Hepatocyte (in vitro differentiated cells): Measurements from ENCODE around the gene POGK. TPM values are rescaled to one million over a fixed set of nuclear protein-coding genes. Genes with fewer than 3 reads are reported as not detected.
A peak's percentile ranks its signal among the peaks of the same experiment; 100 is the strongest.

Experiments used
- DNase-seq: peaks from one replicate; pipeline ENCODE4 v3.0.0-alpha.2; 2016; ENCODE audit warnings: low spot score
- H2AFZ ChIP-seq: fragments of 200-600 bp; sonication (generic); 2 replicates; pipeline ENCODE4 v1.6.0; 2016; ENCODE audit warnings: antibody characterized with exemption, mild to moderate bottlenecking
- H3K27ac ChIP-seq: fragments of 200-600 bp; sonication (generic); 2 replicates; pipeline ENCODE4 v1.5.1; 2016; ENCODE audit warnings: mild to moderate bottlenecking
- H3K27me3 ChIP-seq: fragments of 200-600 bp; sonication (generic); 2 replicates; pipeline ENCODE4 v1.6.1; 2016
- H3K36me3 ChIP-seq: fragments of 200-600 bp; sonication (generic); replicated peaks from 2 replicates; pipeline ENCODE4 v1.5.1; 2016; ENCODE audit warnings: low read depth; ENCODE audit not compliant: insufficient read depth
- H3K4me1 ChIP-seq: fragments of 200-600 bp; sonication (generic); 2 replicates; pipeline ENCODE4 v1.5.1; 2016; ENCODE audit warnings: mild to moderate bottlenecking, moderate library complexity; ENCODE audit not compliant: insufficient read depth
- H3K4me2 ChIP-seq: fragments of 200-600 bp; sonication (generic); 2 replicates; pipeline ENCODE4 v1.6.0; 2016
- H3K4me3 ChIP-seq: fragments of 200-600 bp; sonication (generic); 2 replicates; pipeline ENCODE4 v1.5.1; 2016; ENCODE audit warnings: mild to moderate bottlenecking
- H3K79me2 ChIP-seq: fragments of 200-600 bp; sonication (generic); 2 replicates; pipeline ENCODE4 v1.6.0; 2017; ENCODE audit warnings: mild to moderate bottlenecking
- H3K9me2 ChIP-seq: fragments of 200-600 bp; sonication (generic); replicated peaks from 2 replicates; pipeline ENCODE4 v1.6.0; 2017; ENCODE audit warnings: mild to moderate bottlenecking; ENCODE audit not compliant: insufficient read depth
- H3K9me3 ChIP-seq: fragments of 200-600 bp; sonication (generic); 2 replicates; pipeline ENCODE4 v1.5.1; 2016; ENCODE audit warnings: low read depth, mild to moderate bottlenecking
- H4K20me1 ChIP-seq: fragments of 200-600 bp; sonication (generic); 2 replicates; pipeline ENCODE4 v1.6.0; 2016; ENCODE audit warnings: mild to moderate bottlenecking; ENCODE audit not compliant: insufficient read depth, poor library complexity, severe bottlenecking
- CTCF ChIP-seq: fragments of 200-600 bp; sonication (generic); IDR thresholded peaks from 2 replicates; pipeline ENCODE4 v1.5.1; 2016; ENCODE audit warnings: antibody characterized with exemption, mild to moderate bottlenecking; ENCODE audit not compliant: poor library complexity
- EZH2 ChIP-seq: fragments of 200-600 bp; sonication (generic); IDR thresholded peaks from 2 replicates; pipeline ENCODE4 v1.6.1; 2016; ENCODE audit warnings: antibody characterized with exemption, mild to moderate bottlenecking, borderline replicate concordance
- EZH2phosphoT487 ChIP-seq: fragments of 200-600 bp; sonication (generic); IDR thresholded peaks from one replicate; pipeline ENCODE4 v1.6.1; 2018; ENCODE audit warnings: antibody characterized with exemption, mild to moderate bottlenecking, low read depth, moderate library complexity; ENCODE audit not compliant: unreplicated experiment, severe bottlenecking
- WGBS: methylation state at CpG from one replicate; pipeline ENCODE4 v1.1.6; 2016; ENCODE audit warnings: low lambda C conversion rate; ENCODE audit errors: missing lambda C conversion rate; 5-methylcytosine and 5-hydroxymethylcytosine counted together
- polyA plus RNA-seq: library from polyadenylated mRNA; unstranded; fragments of >200 nt; fragmentation: Nextera tagmentation; extraction: Ambion mirVana; gene quantifications from 2 replicates; pipeline ENCODE4 v1.2.1, GENCODE V29; 2016
- total RNA-seq: library from RNA; depleted of rRNA; stranded (reverse); fragments of >200 nt; gene quantifications from 2 replicates; pipeline ENCODE4 v1.2.3, GENCODE V29; 2014

The POGK gene
- total and polyA plus RNA-seq, 2 experiments from 2014 or later: 22.6 to 37.2 TPM

GRCh38 chr1:166811691-166812090, 27.6 kb upstream of the POGK start:
- Histone ChIP-seq H3K27me3 (no peaks in the 10 kb centered on the region), H3K36me3 (no peaks in the 10 kb centered on the region), H3K79me2 (no peaks in the 10 kb centered on the region), H2AFZ (no peak overlapping the region), H3K9me3 (no peaks in the 10 kb centered on the region), H3K4me2 (no peak overlapping the region), H3K9me2 (no peaks in the 10 kb centered on the region), H3K27ac (no peak overlapping the region), H3K4me3 (no peak overlapping the region), H4K20me1 (no peaks in the 10 kb centered on the region), H3K4me1 (peaks cover 11% of the 10 kb centered on the region)
- WGBS: 77% methylated on average over 2 of the region's 2 CpGs
- TF ChIP-seq EZH2phosphoT487: no peak
- no peak for DNase-seq

GRCh38 chr1:166813508-166814223, 25.6 kb upstream of the POGK start:
- H3K36me3 ChIP-seq: no peaks in the 10 kb centered on the region
- no peaks in the 10 kb centered on the region for H3K79me2 ChIP-seq
- no peak overlapping the region for H3K4me2 ChIP-seq
- DNase-seq: no peak
- 41% methylated on average over 2 of the region's 2 CpGs for WGBS
- peaks cover 11% of the 10 kb centered on the region for H3K4me1 ChIP-seq
- no peaks in the 10 kb centered on the region for H3K9me3 ChIP-seq
- H3K4me3 ChIP-seq: no peak overlapping the region
- no peaks in the 10 kb centered on the region for H4K20me1 ChIP-seq
- H2AFZ ChIP-seq: no peak overlapping the region
- no peak for TF ChIP-seq CTCF
- no peak for TF ChIP-seq EZH2phosphoT487
- no peak for TF ChIP-seq EZH2
- H3K27ac ChIP-seq: no peak overlapping the region
- no peaks in the 10 kb centered on the region for H3K27me3 ChIP-seq
- H3K9me2 ChIP-seq: no peaks in the 10 kb centered on the region

- H3K4me2 ChIP-seq: no peak overlapping the region
- H2AFZ ChIP-seq: no peak overlapping the region
- peak; percentile 28 for DNase-seq
- no peaks in the 10 kb centered on the region for H3K9me2 ChIP-seq
- no peaks in the 10 kb centered on the region for H3K9me3 ChIP-seq
- no peak overlapping the region for H3K27ac ChIP-seq
- no peaks in the 10 kb centered on the region for H3K36me3 ChIP-seq
- 54% methylated on average over 2 of the region's 2 CpGs for WGBS
- no peaks in the 10 kb centered on the region for H3K27me3 ChIP-seq
- no peaks in the 10 kb centered on the region for H4K20me1 ChIP-seq
- TF ChIP-seq EZH2 (no peak), CTCF (no peak), EZH2phosphoT487 (no peak)
- H3K4me3 ChIP-seq: no peak overlapping the region
- no peaks in the 10 kb centered on the region for H3K79me2 ChIP-seq
- peaks cover 11% of the 10 kb centered on the region for H3K4me1 ChIP-seq
Measured at GRCh38 chr1:166814611-166815010, 24.7 kb upstream of the POGK start.

- no peaks in the 10 kb centered on the region for H3K79me2 ChIP-seq
- 58% methylated on average over 2 of the region's 2 CpGs for WGBS
- DNase-seq: no peak
- no peak overlapping the region for H2AFZ ChIP-seq
- no peaks in the 10 kb centered on the region for H3K36me3 ChIP-seq
- H3K4me1 ChIP-seq: no peaks in the 10 kb centered on the region
- H3K27ac ChIP-seq: no peak overlapping the region
- no peaks in the 10 kb centered on the region for H4K20me1 ChIP-seq
- no peaks in the 10 kb centered on the region for H3K27me3 ChIP-seq
- no peaks in the 10 kb centered on the region for H3K9me2 ChIP-seq
- H3K4me3 ChIP-seq: no peak overlapping the region
- no peak overlapping the region for H3K4me2 ChIP-seq
- no peaks in the 10 kb centered on the region for H3K9me3 ChIP-seq
- TF ChIP-seq EZH2 (no peak), CTCF (no peak)
Measured at GRCh38 chr1:166819974-166820373, 19.3 kb upstream of the POGK start.
